ENCODE data around the gene PSMD5.

GRCh38 chr9:120837921-120838320, 4.8 kb downstream of the PSMD5 start:
- TF ChIP-seq CTCF (IDR thresholded peaks at IDR 0.05) = no peak
- no peak for TF ChIP-seq POLR2A (IDR thresholded peaks at IDR 0.05)

Measured in testis (tissue), 2 donors.